ENCODE measurements around the gene IDE. TPM values are rescaled to one million over a fixed set of nuclear protein-coding genes. Genes with fewer than 3 reads are reported as not detected.

IDE gene
- total and polyA plus RNA-seq, 10 of the 15 experiments (the other 5 are each of a cell fraction or from before 2014, with no cell fraction given) = 11.6 to 54.5 (median 33.6) TPM

DNA sequence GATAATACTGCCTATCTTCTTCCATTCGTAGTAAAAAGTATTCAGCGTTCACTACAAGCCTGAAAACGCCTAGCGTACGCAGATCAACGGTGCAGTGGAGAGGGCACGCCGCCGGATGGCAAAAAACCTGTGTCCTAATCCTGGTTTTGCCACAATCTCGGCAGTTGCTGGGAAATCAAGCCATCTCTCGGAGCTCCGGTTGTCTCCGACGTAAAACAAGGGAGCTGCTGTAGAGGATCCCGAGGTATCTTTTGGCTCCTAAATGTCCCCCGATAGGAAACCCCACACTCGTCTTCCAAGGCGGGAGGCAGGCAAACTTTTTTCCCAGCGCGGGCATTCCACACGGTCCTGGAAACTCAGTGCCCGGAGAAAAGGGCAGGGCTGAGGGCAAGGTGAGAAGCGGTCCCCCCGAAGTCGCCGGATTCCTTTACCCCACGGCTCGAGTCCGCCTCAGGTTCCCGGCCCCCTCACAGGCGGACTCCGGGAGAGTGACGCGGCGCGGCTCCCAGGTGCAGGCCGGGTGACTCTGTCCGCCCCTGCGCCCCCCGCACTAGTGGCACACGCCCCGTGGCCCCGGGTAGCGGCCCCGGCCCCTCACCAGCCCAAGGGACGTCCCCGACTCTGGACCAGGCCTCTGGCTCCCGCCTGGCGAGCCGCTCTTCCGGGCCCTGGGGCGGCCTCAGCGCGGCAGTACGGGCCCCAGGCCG lies 649 bp downstream of the IDE start:
- Histone ChIP-seq H3K4me1 (ENCODE audit: control insufficient read depth, insufficient read depth, low read length) (peaks cover 4% of the 10 kb centered on the region), H3K4me2 (ENCODE audit: control insufficient read depth, insufficient read depth) (peak overlapping the region; percentile 85), H3K27ac (ENCODE audit: control insufficient read depth, insufficient read depth) (peak overlapping the region; percentile 92), H3K4me3 (peak overlapping the region; percentile 82), H3K79me2 (ENCODE audit: control insufficient read depth, insufficient read depth, low read length) (peaks cover 41% of the 10 kb centered on the region), H3K36me3 (ENCODE audit: control insufficient read depth in 2 of 2, insufficient read depth in 2 of 2, low read length in 1 of 2) (no peaks in the 10 kb centered on the region; a peak in 1 of 4 replicates), H3K27me3 (replicated peaks in 1 of 2; ENCODE audit: control insufficient read depth in 2 of 2, insufficient read depth in 2 of 2, low read length in 1 of 2) (no peaks in the 10 kb centered on the region), H3K9ac (ENCODE audit: control insufficient read depth, insufficient read depth, low read length) (peak overlapping the region; percentile 76), H3K9me3 (replicated peaks; ENCODE audit: control insufficient read depth, insufficient read depth, low read length) (no peaks in the 10 kb centered on the region), H4K20me1 (ENCODE audit: control insufficient read depth, insufficient read depth) (no peaks in the 10 kb centered on the region), H2AFZ (ENCODE audit: control insufficient read depth, low read depth, low read length) (peak overlapping the region; percentile 96)
- BruUV-seq (replicated peaks) = no TSS peak
- TF ChIP-seq, protein P1, sequence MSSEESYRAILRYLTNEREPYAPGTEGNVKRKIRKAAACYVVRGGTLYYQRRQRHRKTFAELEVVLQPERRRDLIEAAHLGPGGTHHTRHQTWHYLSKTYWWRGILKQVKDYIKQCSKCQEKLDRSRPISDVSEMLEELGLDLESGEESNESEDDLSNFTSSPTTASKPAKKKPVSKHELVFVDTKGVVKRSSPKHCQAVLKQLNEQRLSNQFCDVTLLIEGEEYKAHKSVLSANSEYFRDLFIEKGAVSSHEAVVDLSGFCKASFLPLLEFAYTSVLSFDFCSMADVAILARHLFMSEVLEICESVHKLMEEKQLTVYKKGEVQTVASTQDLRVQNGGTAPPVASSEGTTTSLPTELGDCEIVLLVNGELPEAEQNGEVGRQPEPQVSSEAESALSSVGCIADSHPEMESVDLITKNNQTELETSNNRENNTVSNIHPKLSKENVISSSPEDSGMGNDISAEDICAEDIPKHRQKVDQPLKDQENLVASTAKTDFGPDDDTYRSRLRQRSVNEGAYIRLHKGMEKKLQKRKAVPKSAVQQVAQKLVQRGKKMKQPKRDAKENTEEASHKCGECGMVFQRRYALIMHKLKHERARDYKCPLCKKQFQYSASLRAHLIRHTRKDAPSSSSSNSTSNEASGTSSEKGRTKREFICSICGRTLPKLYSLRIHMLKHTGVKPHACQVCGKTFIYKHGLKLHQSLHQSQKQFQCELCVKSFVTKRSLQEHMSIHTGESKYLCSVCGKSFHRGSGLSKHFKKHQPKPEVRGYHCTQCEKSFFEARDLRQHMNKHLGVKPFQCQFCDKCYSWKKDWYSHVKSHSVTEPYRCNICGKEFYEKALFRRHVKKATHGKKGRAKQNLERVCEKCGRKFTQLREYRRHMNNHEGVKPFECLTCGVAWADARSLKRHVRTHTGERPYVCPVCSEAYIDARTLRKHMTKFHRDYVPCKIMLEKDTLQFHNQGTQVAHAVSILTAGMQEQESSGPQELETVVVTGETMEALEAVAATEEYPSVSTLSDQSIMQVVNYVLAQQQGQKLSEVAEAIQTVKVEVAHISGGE (CRISPR knock-in tag; IDR thresholded peaks at IDR 0.05) = no peak
- no peak for TF ChIP-seq YY1 (IDR thresholded peaks at IDR 0.05; ENCODE audit: low read depth, low read length)
- 0 out of 2 replicates have a peak, but pooled peaks have one; percentile 13 for TF ChIP-seq LARP7 (IDR thresholded peaks at IDR 0.05)
- TF ChIP-seq ASH2L (IDR thresholded peaks at IDR 0.05; ENCODE audit: borderline replicate concordance, low read depth) = 0 out of 2 replicates have a peak, but pooled peaks have one; percentile 2
- TF ChIP-seq, protein P2, sequence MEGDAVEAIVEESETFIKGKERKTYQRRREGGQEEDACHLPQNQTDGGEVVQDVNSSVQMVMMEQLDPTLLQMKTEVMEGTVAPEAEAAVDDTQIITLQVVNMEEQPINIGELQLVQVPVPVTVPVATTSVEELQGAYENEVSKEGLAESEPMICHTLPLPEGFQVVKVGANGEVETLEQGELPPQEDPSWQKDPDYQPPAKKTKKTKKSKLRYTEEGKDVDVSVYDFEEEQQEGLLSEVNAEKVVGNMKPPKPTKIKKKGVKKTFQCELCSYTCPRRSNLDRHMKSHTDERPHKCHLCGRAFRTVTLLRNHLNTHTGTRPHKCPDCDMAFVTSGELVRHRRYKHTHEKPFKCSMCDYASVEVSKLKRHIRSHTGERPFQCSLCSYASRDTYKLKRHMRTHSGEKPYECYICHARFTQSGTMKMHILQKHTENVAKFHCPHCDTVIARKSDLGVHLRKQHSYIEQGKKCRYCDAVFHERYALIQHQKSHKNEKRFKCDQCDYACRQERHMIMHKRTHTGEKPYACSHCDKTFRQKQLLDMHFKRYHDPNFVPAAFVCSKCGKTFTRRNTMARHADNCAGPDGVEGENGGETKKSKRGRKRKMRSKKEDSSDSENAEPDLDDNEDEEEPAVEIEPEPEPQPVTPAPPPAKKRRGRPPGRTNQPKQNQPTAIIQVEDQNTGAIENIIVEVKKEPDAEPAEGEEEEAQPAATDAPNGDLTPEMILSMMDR (IDR thresholded peaks at IDR 0.05 in 2 of 3, conservative IDR thresholded peaks at IDR 0.05 in 1 of 3; ENCODE audit: control insufficient read depth in 2 of 3, extremely low read depth in 1 of 3, insufficient read depth in 1 of 3, low read depth in 3 of 3, low read length in 3 of 3) = peak in 1 of 3 experiments; percentile 19; a peak in 1 of 6 replicates
- intact Hi-C loops (cut with micrococcal nuclease; ENCODE audit: unreplicated experiment) (loop anchor here (10.0 kb wide), 1 partner anchor 488 kb away; no protein-coding TSS in a partner anchor), in situ Hi-C loops (cut with MboI) (loop anchor here (5.0 kb wide), 1 partner anchor 56 kb away; no protein-coding TSS in a partner anchor)
- no peak for DNase-seq (ENCODE audit: low read depth, low spot score)
- ChIA-PET CTCF (interaction anchor here (0.6 to 9.2 kb wide), 23 partner anchors 15 to 485 kb away, joined by 3 to 179 read pairs (median 4); no protein-coding TSS in a partner anchor), SMC1A (ENCODE audit: uncharacterized antibody, unreplicated experiment) (interaction anchor here (0.6 to 10.3 kb wide), 8 partner anchors 18 to 1030 kb away, joined by 3 to 106 read pairs (median 4); no protein-coding TSS in a partner anchor), POLR2A (interaction anchor here (0.5 to 2.5 kb wide), 5 partner anchors 14 to 623 kb away, joined by 3 to 9 read pairs (median 3); partner anchors contain the start of gene KIF11), RAD21 (ENCODE audit: unreplicated experiment) (interaction anchor here (0.6 to 5.9 kb wide), 7 partner anchors 21 to 778 kb away, joined by 3 to 69 read pairs (median 5); no protein-coding TSS in a partner anchor)
- no peak for FAIRE-seq
- peak; percentile 43 for ATAC-seq
- 2% methylated on average over 56 of the region's 56 CpGs for WGBS (ENCODE audit: insufficient coverage, insufficient replicate concordance, low lambda C conversion rate, missing lambda C conversion rate)

Data from GM12878 (cell line).